Measurements from ENCODE around the gene ZPR1. TPM values are rescaled to one million over a fixed set of nuclear protein-coding genes. Genes with fewer than 3 reads are reported as not detected.
A peak's percentile ranks its signal among the peaks of the same experiment; 100 is the strongest.

ZPR1 gene
- total RNA-seq, 3 donors from 2014 or later = 28.5 to 34.6 (median 33.4) TPM

- no peak overlapping the region for H3K4me3 ChIP-seq
- H3K36me3 ChIP-seq (ENCODE audit: low read depth) = no peaks in the 10 kb centered on the region
- TF ChIP-seq CTCF (IDR thresholded peaks at IDR 0.05) = no peak
- ATAC-seq = no peak
- intact Hi-C loops (cut with DNase I, micrococcal nuclease) = no loop called here
- H3K9me3 ChIP-seq = no peaks in the 10 kb centered on the region
- H3K4me1 ChIP-seq (ENCODE audit: low read depth) = no peaks in the 10 kb centered on the region
- DNase-seq = no peak
These were observed 37.6 kb downstream of the ZPR1 start for GRCh38 chr11:116750070-116750718.

GRCh38 chr11:116742104-116742503 lies 45.7 kb downstream of the ZPR1 start:
- H3K4me1 ChIP-seq (ENCODE audit: low read depth) = no peaks in the 10 kb centered on the region
- no peak for ATAC-seq
- no peaks in the 10 kb centered on the region for H3K9me3 ChIP-seq
- TF ChIP-seq CTCF (IDR thresholded peaks at IDR 0.05) = no peak
- H3K4me3 ChIP-seq = no peak overlapping the region
- DNase-seq = no peak
- intact Hi-C loops (cut with DNase I, micrococcal nuclease) = no loop called here
- H3K36me3 ChIP-seq (ENCODE audit: low read depth) = no peaks in the 10 kb centered on the region

GRCh38 chr11:116740741-116741140 lies 47.1 kb downstream of the ZPR1 start:
- no peak for TF ChIP-seq CTCF (IDR thresholded peaks at IDR 0.05)
- ATAC-seq (no peak), DNase-seq (no peak)
- Histone ChIP-seq H3K36me3 (ENCODE audit: low read depth) (no peaks in the 10 kb centered on the region), H3K9me3 (no peaks in the 10 kb centered on the region), H3K4me3 (no peak overlapping the region), H3K4me1 (ENCODE audit: low read depth) (no peaks in the 10 kb centered on the region)
- intact Hi-C loops (cut with DNase I, micrococcal nuclease) = no loop called here

GRCh38 chr11:116738975-116739374 lies 48.8 kb downstream of the ZPR1 start:
- Histone ChIP-seq H3K9me3 (no peaks in the 10 kb centered on the region), H3K36me3 (ENCODE audit: low read depth) (no peaks in the 10 kb centered on the region), H3K4me1 (ENCODE audit: low read depth) (no peaks in the 10 kb centered on the region), H3K4me3 (no peak overlapping the region)
- TF ChIP-seq CTCF (IDR thresholded peaks at IDR 0.05) = no peak
- ATAC-seq = no peak
- DNase-seq = no peak
- intact Hi-C loops (cut with DNase I, micrococcal nuclease) = no loop called here

GRCh38 chr11:116736763-116737162 lies 51.1 kb downstream of the ZPR1 start:
- Histone ChIP-seq H3K4me1 (ENCODE audit: low read depth) (no peaks in the 10 kb centered on the region), H3K4me3 (no peak overlapping the region), H3K36me3 (ENCODE audit: low read depth) (no peaks in the 10 kb centered on the region), H3K9me3 (no peaks in the 10 kb centered on the region)
- TF ChIP-seq CTCF (IDR thresholded peaks at IDR 0.05) = no peak
- ATAC-seq = peak; percentile 19
- intact Hi-C loops (cut with DNase I, micrococcal nuclease) = no loop called here
- no peak for DNase-seq

All from mucosa of descending colon (tissue), 3 donors.